DND-41 (cell line): Measurements from ENCODE around the gene CCNA2.

ENCODE experiments used
- ATAC-seq: fragments of 200-7000 bp; cut with Tn5 transposase; 3 replicates; pipeline ENCODE4 v1.9.1; 2021; ENCODE audit warnings: low read depth; ENCODE audit not compliant: insufficient read depth
- DNase-seq: peaks from one replicate; pipeline ENCODE4 v3.0.0-alpha.2; 2020
- H2AFZ ChIP-seq: 2 replicates; pipeline ENCODE4 v1.6.0; 2012; ENCODE audit warnings: low read depth, low read length
- H3K27ac ChIP-seq: 2 replicates; pipeline ENCODE4 v1.5.1; 2012; ENCODE audit warnings: low read length, inconsistent platforms
- H3K27me3 ChIP-seq: fragments of 200-600 bp; sonication (generic); 2 replicates; pipeline ENCODE4 v1.6.0; 2012; ENCODE audit warnings: low read length, mild to moderate bottlenecking, inconsistent platforms; ENCODE audit not compliant: insufficient read depth, poor library complexity
- H3K36me3 ChIP-seq: 2 replicates; pipeline ENCODE4 v1.5.1; 2012; ENCODE audit warnings: low read length, inconsistent platforms; ENCODE audit not compliant: insufficient read depth
- H3K4me1 ChIP-seq: 2 replicates; pipeline ENCODE4 v1.5.1; 2012; ENCODE audit warnings: mild to moderate bottlenecking, low read length; ENCODE audit not compliant: insufficient read depth
- H3K4me2 ChIP-seq: 2 replicates; pipeline ENCODE4 v1.6.0; 2012; ENCODE audit warnings: mild to moderate bottlenecking, moderate library complexity, low read length, inconsistent platforms; ENCODE audit not compliant: insufficient read depth
- H3K4me3 ChIP-seq, 2 experiments: fragments of 200-600 bp in 1 of 2; shearing (Covaris generic) in 1 of 2; 2 replicates each; pipeline ENCODE4 v1.5.1; 2012 to 2016; ENCODE audit warnings: inconsistent platforms in 2 of 2, low read length in 2 of 2, mild to moderate bottlenecking in 2 of 2, low read depth in 1 of 2, moderate library complexity in 1 of 2
- H3K79me2 ChIP-seq: 2 replicates; pipeline ENCODE4 v1.6.0; 2012; ENCODE audit warnings: low read length, inconsistent platforms; ENCODE audit not compliant: insufficient read depth
- H3K9ac ChIP-seq: 2 replicates; pipeline ENCODE4 v1.6.0; 2012; ENCODE audit warnings: low read depth, mild to moderate bottlenecking, inconsistent platforms, low read length, moderate library complexity
- H3K9me3 ChIP-seq: 2 replicates; pipeline ENCODE4 v1.5.1; 2012; ENCODE audit warnings: low read length, moderate library complexity, mild to moderate bottlenecking, inconsistent platforms; ENCODE audit not compliant: insufficient read depth, severe bottlenecking
- H4K20me1 ChIP-seq: 2 replicates; pipeline ENCODE4 v1.6.0; 2012; ENCODE audit warnings: low read length; ENCODE audit not compliant: insufficient read depth
- CTCF ChIP-seq: IDR thresholded peaks from 2 replicates; pipeline ENCODE4 v1.5.1; 2012; ENCODE audit warnings: borderline replicate concordance, low read length, moderate library complexity, mild to moderate bottlenecking; ENCODE audit not compliant: poor library complexity, severe bottlenecking; ENCODE audit errors: extremely low read depth
- EZH2 ChIP-seq: IDR thresholded peaks from 3 replicates; pipeline ENCODE4 v1.6.1; 2012; ENCODE audit warnings: borderline replicate concordance, low read depth, mild to moderate bottlenecking, moderate library complexity, low read length, inconsistent platforms; ENCODE audit not compliant: severe bottlenecking

Gene CCNA2

GRCh38 chr4:121861426-121861825 lies 37.7 kb upstream of the CCNA2 start:
- Histone ChIP-seq H3K4me1 (no peaks in the 10 kb centered on the region), H3K9me3 (no peaks in the 10 kb centered on the region), H3K4me3 (no peak overlapping the region), H3K79me2 (no peaks in the 10 kb centered on the region), H3K36me3 (peaks cover 28% of the 10 kb centered on the region; the same call in 1 of the 2 replicates), H4K20me1 (no peaks in the 10 kb centered on the region), H3K27me3 (no peaks in the 10 kb centered on the region), H3K4me2 (no peak overlapping the region), H3K9ac (no peak overlapping the region), H2AFZ (no peak overlapping the region), H3K27ac (no peak overlapping the region)
- ATAC-seq (no peak), DNase-seq (no peak)
- no peak for TF ChIP-seq EZH2

GRCh38 chr4:121860121-121860520 lies 36.4 kb upstream of the CCNA2 start:
- TF ChIP-seq EZH2 (no peak), CTCF (no peak)
- H2AFZ ChIP-seq = no peak overlapping the region
- ATAC-seq (no peak), DNase-seq (no peak)
- no peak overlapping the region for H3K27ac ChIP-seq
- H3K36me3 ChIP-seq = peaks cover 22% of the 10 kb centered on the region; the same call in 1 of the 2 replicates
- no peak overlapping the region for H3K4me3 ChIP-seq
- no peak overlapping the region for H3K4me2 ChIP-seq
- H3K9me3 ChIP-seq = no peaks in the 10 kb centered on the region
- no peak overlapping the region for H3K9ac ChIP-seq
- H3K79me2 ChIP-seq = no peaks in the 10 kb centered on the region
- H4K20me1 ChIP-seq = no peaks in the 10 kb centered on the region
- no peaks in the 10 kb centered on the region for H3K4me1 ChIP-seq
- no peaks in the 10 kb centered on the region for H3K27me3 ChIP-seq

- H3K9me3 ChIP-seq = no peaks in the 10 kb centered on the region
- H3K27me3 ChIP-seq = no peaks in the 10 kb centered on the region
- peaks cover 6% of the 10 kb centered on the region; the same call in 1 of the 2 replicates for H3K36me3 ChIP-seq
- H3K4me3 ChIP-seq = no peak overlapping the region
- no peak overlapping the region for H3K9ac ChIP-seq
- ATAC-seq = no peak
- H3K27ac ChIP-seq = no peak overlapping the region
- no peaks in the 10 kb centered on the region for H3K79me2 ChIP-seq
- no peak overlapping the region for H2AFZ ChIP-seq
- no peak for DNase-seq
- no peaks in the 10 kb centered on the region for H3K4me1 ChIP-seq
- H3K4me2 ChIP-seq = no peak overlapping the region
- no peak for TF ChIP-seq EZH2
- no peak for TF ChIP-seq CTCF
- no peaks in the 10 kb centered on the region for H4K20me1 ChIP-seq
These were observed 27.7 kb upstream of the CCNA2 start for GRCh38 chr4:121851354-121851753.

GRCh38 chr4:121846662-121847061 lies 23.0 kb upstream of the CCNA2 start:
- ATAC-seq (no peak), DNase-seq (no peak)
- Histone ChIP-seq H3K4me2 (no peak overlapping the region), H3K79me2 (no peaks in the 10 kb centered on the region), H3K9ac (no peak overlapping the region), H3K27me3 (no peaks in the 10 kb centered on the region), H4K20me1 (no peaks in the 10 kb centered on the region), H3K36me3 (peaks cover 9% of the 10 kb centered on the region; the same call in 1 of the 2 replicates), H2AFZ (no peak overlapping the region), H3K4me1 (no peaks in the 10 kb centered on the region), H3K27ac (no peak overlapping the region), H3K4me3 (no peak overlapping the region), H3K9me3 (no peaks in the 10 kb centered on the region)
- no peak for TF ChIP-seq CTCF
- TF ChIP-seq EZH2 = no peak
